Endothelial cell of umbilical vein (primary cell): ENCODE data around the gene MBD3L2. TPM values are rescaled to one million over a fixed set of nuclear protein-coding genes. Genes with fewer than 3 reads are reported as not detected.

Source experiments
- BruUV-seq: library from RNA; stranded (reverse); fragments of 400-500 nt; replicated peaks from 2 replicates; lab custom pipeline; 2021; lab: Mats Ljungman, UMichigan
- CTCF ChIA-PET: fragments of 300-600, 350-600 bp; sonication (Branson Sonifier 250); formaldehyde crosslinking; loops from one replicate; lab custom pipeline; 2021; ENCODE audit warnings: antibody characterized with exemption, inconsistent platforms; lab: Charles Lee
- POLR2A ChIA-PET: fragments of 300-600, 350-600 bp; sonication (Branson Sonifier 250); formaldehyde crosslinking; loops from one replicate; lab custom pipeline; 2021; ENCODE audit warnings: antibody characterized with exemption, inconsistent platforms; lab: Charles Lee
- DNase-seq: peaks from one replicate; pipeline ENCODE4 v3.0.0-alpha.2; 2011; ENCODE audit warnings: low read depth, low spot score
- FAIRE-seq: peaks from 2 replicates; lab custom pipeline; 2011; peaks lifted over from hg19 to GRCh38; lab: Jason Lieb, UNC
- H2AFZ ChIP-seq: 2 replicates; pipeline ENCODE4 v1.6.0; 2012; ENCODE audit warnings: low read depth, low read length, control low read depth, inconsistent platforms
- H3K27ac ChIP-seq: 2 replicates; pipeline ENCODE4 v1.5.1; 2011; ENCODE audit warnings: low read depth, mild to moderate bottlenecking, control low read depth, low read length, moderate library complexity; ENCODE audit not compliant: insufficient read depth
- H3K27me3 ChIP-seq, 2 experiments: 2 replicates each; pipeline versions ENCODE4 v1.6.0 to v1.6.1; 2011; ENCODE audit warnings: low read length in 2 of 2, mixed read lengths in 1 of 2; ENCODE audit not compliant: control insufficient read depth in 2 of 2, insufficient read depth in 2 of 2
- H3K36me3 ChIP-seq, 2 experiments: 2 replicates in 1 of 2; 3 replicates in 1 of 2; pipeline ENCODE4 v1.5.1; 2011; ENCODE audit warnings: low read length in 2 of 2, mild to moderate bottlenecking in 1 of 2, moderate library complexity in 1 of 2; ENCODE audit not compliant: control insufficient read depth in 2 of 2, insufficient read depth in 2 of 2; ENCODE audit errors: extremely low read depth in 1 of 2
- H3K4me1 ChIP-seq: 3 replicates; pipeline ENCODE4 v1.5.1; 2011; ENCODE audit warnings: mild to moderate bottlenecking, low read length; ENCODE audit not compliant: control insufficient read depth, insufficient read depth; ENCODE audit errors: extremely low read depth
- H3K4me2 ChIP-seq: 2 replicates; pipeline ENCODE4 v1.6.1; 2011; ENCODE audit warnings: low read length, control low read depth, mixed read lengths; ENCODE audit not compliant: insufficient read depth
- H3K4me3 ChIP-seq, 3 experiments: fragments of 200-600 bp in 1 of 3; sonication (generic), shearing (Covaris generic) in 1 of 3; replicated peaks in 1 of 3; 2 replicates each; pipeline ENCODE4 v1.5.1; 2011 to 2016; ENCODE audit warnings: control low read depth in 3 of 3, low read length in 3 of 3, mild to moderate bottlenecking in 2 of 3, inconsistent platforms in 1 of 3, low read depth in 1 of 3, moderate library complexity in 1 of 3; ENCODE audit not compliant: insufficient read depth in 1 of 3
- H3K79me2 ChIP-seq: 2 replicates; pipeline ENCODE4 v1.6.0; 2012; ENCODE audit warnings: low read length, inconsistent platforms; ENCODE audit not compliant: control insufficient read depth, insufficient read depth
- H3K9ac ChIP-seq: replicated peaks from 2 replicates; pipeline ENCODE3; 2011; ENCODE audit warnings: low read length, control low read depth; ENCODE audit not compliant: insufficient read depth; ENCODE audit errors: extremely low read depth
- H3K9me1 ChIP-seq: replicated peaks from 3 replicates; pipeline ENCODE4 v1.6.0; 2011; ENCODE audit warnings: mild to moderate bottlenecking, low read length; ENCODE audit not compliant: control insufficient read depth, insufficient read depth; ENCODE audit errors: extremely low read depth
- H3K9me3 ChIP-seq: replicated peaks from 2 replicates; pipeline ENCODE4 v1.5.1; 2012; ENCODE audit warnings: low read length, inconsistent platforms; ENCODE audit not compliant: control insufficient read depth, insufficient read depth
- H4K20me1 ChIP-seq: replicated peaks from 2 replicates; pipeline ENCODE3; 2011; ENCODE audit warnings: mild to moderate bottlenecking, low read length; ENCODE audit not compliant: control insufficient read depth, insufficient read depth; ENCODE audit errors: extremely low read depth
- CTCF ChIP-seq, 2 donors: IDR thresholded peaks; 1 replicate in 1 of 2; 2 replicates in 1 of 2; pipeline ENCODE4 v1.5.1; 2011; ENCODE audit warnings: low read length in 2 of 2, mild to moderate bottlenecking in 2 of 2, moderate library complexity in 2 of 2, control low read depth in 1 of 2, inconsistent platforms in 1 of 2, low read depth in 1 of 2; ENCODE audit not compliant: insufficient read depth in 1 of 2; ENCODE audit errors: extremely low read depth in 1 of 2
- EZH2 ChIP-seq: IDR thresholded peaks from 2 replicates; pipeline ENCODE4 v1.6.1; 2012; ENCODE audit warnings: borderline replicate concordance, low read depth, mild to moderate bottlenecking, moderate library complexity, low read length, inconsistent platforms; ENCODE audit not compliant: severe bottlenecking
- FOS ChIP-seq: IDR thresholded peaks from 2 replicates; pipeline ENCODE4 v1.6.1; 2011; ENCODE audit warnings: mild to moderate bottlenecking, low read length, moderate library complexity, borderline replicate concordance; ENCODE audit not compliant: insufficient read depth
- GATA2 ChIP-seq: IDR thresholded peaks from 2 replicates; pipeline ENCODE4 v1.7.0; 2011; ENCODE audit warnings: low read depth, mild to moderate bottlenecking, moderate library complexity, mixed read lengths, low read length; ENCODE audit not compliant: insufficient read length, insufficient read depth
- JUN ChIP-seq: IDR thresholded peaks from 2 replicates; pipeline ENCODE4 v1.6.1; 2011; ENCODE audit warnings: borderline replicate concordance, low read depth; ENCODE audit not compliant: insufficient read length, insufficient read depth
- MAX ChIP-seq: IDR thresholded peaks from 2 replicates; pipeline ENCODE4 v1.6.1; 2011; ENCODE audit not compliant: insufficient read depth, insufficient read length
- MYC ChIP-seq: IDR thresholded peaks from one replicate; pipeline ENCODE4 v1.6.1; 2011; ENCODE audit warnings: mild to moderate bottlenecking, low read depth, low read length
- POLR2A ChIP-seq: IDR thresholded peaks from 2 replicates; pipeline ENCODE4 v1.6.1; 2012; ENCODE audit warnings: low read depth, mild to moderate bottlenecking, control low read depth, low read length
- POLR2AphosphoS5 ChIP-seq: IDR thresholded peaks from 2 replicates; pipeline ENCODE4 v1.6.1; 2012; ENCODE audit warnings: low read depth, mild to moderate bottlenecking, control low read depth, low read length, moderate library complexity; ENCODE audit not compliant: insufficient read depth
- dilution Hi-C: fragments of 300-500 bp; cut with MboI; formaldehyde crosslinking; loops from one replicate; pipeline ENCODE4 v1.15.0; 2019; ENCODE audit warnings: low sequenced_read_pairs; ENCODE audit not compliant: extremely low pct_ligation_motif_present
- intact Hi-C: fragments of 100-400 bp; cut with micrococcal nuclease; formaldehyde crosslinking; loops from one replicate; pipeline ENCODE4 v1.10.0; 2022
- polyA plus RNA-seq, 4 experiments: library from polyadenylated mRNA; depleted of rRNA in 3 of 4; stranded (reverse) in 3 of 4; unstranded in 1 of 4; fragments of >200 nt; gene quantifications; 2 replicates each; pipeline versions ENCODE4 v1.2.1 to v1.2.3, GENCODE V29; 2011 to 2012; ENCODE audit warnings: missing spikeins in 1 of 4
- total RNA-seq: library from RNA; stranded (reverse); gene quantifications from 2 replicates; pipeline ENCODE4 v1.2.3, GENCODE V29; 2021

The MBD3L2 gene
- total and polyA plus RNA-seq, 2 donors (not counting 3 experiments of a cell fraction or from before 2014, with no cell fraction given), result not detected

- peak; percentile 89 for FAIRE-seq
- Histone ChIP-seq H3K4me1 (no peaks in the 10 kb centered on the region), H3K9ac (no peak overlapping the region), H4K20me1 (no peaks in the 10 kb centered on the region), H3K9me3 (no peaks in the 10 kb centered on the region), H3K27ac (no peak overlapping the region), H2AFZ (no peak overlapping the region), H3K4me2 (no peak overlapping the region), H3K36me3 (no peaks in the 10 kb centered on the region), H3K9me1 (no peaks in the 10 kb centered on the region), H3K4me3 (no peak overlapping the region), H3K27me3 (no peaks in the 10 kb centered on the region), H3K79me2 (no peaks in the 10 kb centered on the region)
- intact Hi-C loops (no loop called here), dilution Hi-C loops (no loop called here)
- ChIA-PET CTCF (no interaction called here), POLR2A (no interaction called here)
- TF ChIP-seq EZH2, result no peak
- peak; percentile 49 to 61 for TF ChIP-seq CTCF (IDR thresholded peaks at IDR 0.05; ENCODE audit: extremely low read depth in 1 of 2, insufficient read depth in 1 of 2, low read depth in 1 of 2, low read length in 2 of 2)
- TF ChIP-seq POLR2A, result no peak
- DNase-seq, result peak; percentile 36
- no TSS peak for BruUV-seq
These were observed 44.7 kb upstream of the MBD3L2 start for GRCh38 chr19:7004313-7004931.

- H3K4me2 ChIP-seq, result no peak overlapping the region
- ChIA-PET POLR2A (no interaction called here), CTCF (no interaction called here)
- dilution Hi-C loops (no loop called here), intact Hi-C loops (no loop called here)
- no peak overlapping the region for H3K27ac ChIP-seq
- H3K9me3 ChIP-seq, result no peaks in the 10 kb centered on the region
- TF ChIP-seq FOS (no peak), MAX (no peak), POLR2A (no peak), GATA2 (no peak), CTCF (IDR thresholded peaks at IDR 0.05; ENCODE audit: extremely low read depth in 1 of 2, insufficient read depth in 1 of 2, low read depth in 1 of 2, low read length in 2 of 2) (no peak), MYC (no peak), POLR2AphosphoS5 (no peak), JUN (no peak), EZH2 (no peak)
- FAIRE-seq (no peak), DNase-seq (no peak)
- H3K79me2 ChIP-seq, result no peaks in the 10 kb centered on the region
- H3K9ac ChIP-seq, result no peak overlapping the region
- H4K20me1 ChIP-seq, result no peaks in the 10 kb centered on the region
- H3K4me3 ChIP-seq, result no peak overlapping the region
- no peaks in the 10 kb centered on the region for H3K27me3 ChIP-seq
- no TSS peak for BruUV-seq
- H3K36me3 ChIP-seq, result no peaks in the 10 kb centered on the region
- H3K9me1 ChIP-seq, result no peaks in the 10 kb centered on the region
- no peak overlapping the region for H2AFZ ChIP-seq
- no peaks in the 10 kb centered on the region for H3K4me1 ChIP-seq
These were observed 42.9 kb upstream of the MBD3L2 start for GRCh38 chr19:7006135-7006704.
